Measurements from ENCODE around the gene SLFN11. TPM values are rescaled to one million over a fixed set of nuclear protein-coding genes. Genes with fewer than 3 reads are reported as not detected.
A peak's percentile ranks its signal among the peaks of the same experiment; 100 is the strongest.
"Not testable (repeated sequence)": the region's sequence is repeated elsewhere in the genome, so short reads cannot be mapped to it uniquely, and the experiment has no call there.

SLFN11 gene, protein sequence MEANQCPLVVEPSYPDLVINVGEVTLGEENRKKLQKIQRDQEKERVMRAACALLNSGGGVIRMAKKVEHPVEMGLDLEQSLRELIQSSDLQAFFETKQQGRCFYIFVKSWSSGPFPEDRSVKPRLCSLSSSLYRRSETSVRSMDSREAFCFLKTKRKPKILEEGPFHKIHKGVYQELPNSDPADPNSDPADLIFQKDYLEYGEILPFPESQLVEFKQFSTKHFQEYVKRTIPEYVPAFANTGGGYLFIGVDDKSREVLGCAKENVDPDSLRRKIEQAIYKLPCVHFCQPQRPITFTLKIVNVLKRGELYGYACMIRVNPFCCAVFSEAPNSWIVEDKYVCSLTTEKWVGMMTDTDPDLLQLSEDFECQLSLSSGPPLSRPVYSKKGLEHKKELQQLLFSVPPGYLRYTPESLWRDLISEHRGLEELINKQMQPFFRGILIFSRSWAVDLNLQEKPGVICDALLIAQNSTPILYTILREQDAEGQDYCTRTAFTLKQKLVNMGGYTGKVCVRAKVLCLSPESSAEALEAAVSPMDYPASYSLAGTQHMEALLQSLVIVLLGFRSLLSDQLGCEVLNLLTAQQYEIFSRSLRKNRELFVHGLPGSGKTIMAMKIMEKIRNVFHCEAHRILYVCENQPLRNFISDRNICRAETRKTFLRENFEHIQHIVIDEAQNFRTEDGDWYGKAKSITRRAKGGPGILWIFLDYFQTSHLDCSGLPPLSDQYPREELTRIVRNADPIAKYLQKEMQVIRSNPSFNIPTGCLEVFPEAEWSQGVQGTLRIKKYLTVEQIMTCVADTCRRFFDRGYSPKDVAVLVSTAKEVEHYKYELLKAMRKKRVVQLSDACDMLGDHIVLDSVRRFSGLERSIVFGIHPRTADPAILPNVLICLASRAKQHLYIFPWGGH
- total RNA-seq = 20.7 TPM

DNA sequence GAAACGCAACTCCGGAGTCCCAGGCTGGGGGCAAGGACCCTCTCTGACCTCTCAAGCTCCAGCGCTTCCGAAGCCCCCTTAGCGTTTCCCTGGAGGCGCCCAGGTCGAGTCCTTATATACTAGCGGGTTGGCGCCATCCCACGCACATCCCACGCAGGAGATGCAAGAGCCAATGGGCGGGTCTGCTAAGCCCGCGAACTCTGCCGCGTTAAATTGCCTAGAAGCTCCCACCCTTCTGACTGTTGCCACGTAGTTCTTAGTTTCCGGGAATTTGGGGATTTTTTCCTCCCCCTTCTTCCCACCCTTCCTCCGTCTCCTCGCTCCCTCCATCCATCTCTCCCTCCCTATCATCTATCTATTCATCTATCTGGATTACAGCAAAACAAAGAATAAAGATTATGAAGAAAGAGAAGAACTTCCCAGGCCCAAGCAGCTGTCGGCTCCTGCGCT, at the start of gene SLFN11:
TSS of gene SLFN11 (minus strand) at position 88 of the 450 bp plus-strand sequence. CDS start 9,814 bp downstream, outside the sequence.
- Histone ChIP-seq H3K4me1 (ENCODE audit: insufficient read depth, low read length) (peaks cover 57% of the 10 kb centered on the region), H3K27me3 (ENCODE audit: insufficient read depth, low read length) (no peaks in the 10 kb centered on the region), H3K9me3 (ENCODE audit: low read depth, low read length) (no peaks in the 10 kb centered on the region), H3K4me3 (ENCODE audit: low read length) (peak within 1 kb of the TSS; percentile 53)

DNA sequence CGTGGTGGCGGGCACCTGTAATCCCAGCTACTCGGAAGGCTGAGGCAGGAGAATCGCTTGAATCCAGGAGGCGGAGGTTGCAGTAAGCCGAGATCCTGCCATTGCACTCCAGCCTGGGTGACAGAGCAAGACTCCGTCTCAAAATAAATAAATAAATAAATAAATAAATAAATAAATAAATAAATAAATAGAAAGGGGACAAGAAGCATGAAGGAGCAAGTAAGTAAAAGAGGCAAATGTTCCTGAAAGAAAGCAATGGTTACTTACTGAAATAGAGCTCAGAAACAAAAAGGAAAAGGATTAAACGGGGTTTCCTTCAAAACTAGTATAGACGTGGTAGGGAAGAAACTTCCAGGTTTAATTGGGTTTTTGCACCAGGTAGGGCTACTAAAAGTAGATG, 47.6 kb upstream of the SLFN11 start:
- not testable (repeated sequence) for H3K27me3 ChIP-seq (ENCODE audit: insufficient read depth, low read length); H3K9me3 ChIP-seq (ENCODE audit: low read depth, low read length); H3K4me1 ChIP-seq (ENCODE audit: insufficient read depth, low read length); H3K4me3 ChIP-seq (ENCODE audit: low read length)

DNA sequence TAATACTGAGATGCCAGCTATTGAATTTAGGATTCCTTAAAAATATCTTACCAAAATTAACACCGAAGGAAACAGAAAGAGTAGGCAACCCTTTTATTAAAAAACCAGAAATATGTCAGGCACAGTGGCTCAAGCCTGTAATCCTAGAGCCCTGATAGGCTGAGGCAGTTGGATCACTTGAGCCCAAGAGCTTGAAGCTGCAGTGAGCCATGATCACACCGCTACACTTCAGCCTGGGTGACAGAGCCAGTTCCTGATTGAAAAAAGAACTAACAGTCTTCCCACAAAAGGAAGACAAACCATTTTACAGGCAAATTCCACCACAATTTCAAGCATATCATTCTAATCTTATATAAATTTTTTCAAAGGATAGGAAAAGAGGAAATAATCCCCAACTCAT, 43.2 kb upstream of the SLFN11 start:
- no peaks in the 10 kb centered on the region for H3K9me3 ChIP-seq (ENCODE audit: low read depth, low read length)
- H3K4me3 ChIP-seq (ENCODE audit: low read length) = no peak overlapping the region
- no peaks in the 10 kb centered on the region for H3K27me3 ChIP-seq (ENCODE audit: insufficient read depth, low read length)
- no peaks in the 10 kb centered on the region for H3K4me1 ChIP-seq (ENCODE audit: insufficient read depth, low read length)

GRCh38 chr17:35414707-35415106, 41.3 kb upstream of the SLFN11 start:
- H3K9me3 ChIP-seq (ENCODE audit: low read depth, low read length); H3K4me3 ChIP-seq (ENCODE audit: low read length); H3K27me3 ChIP-seq (ENCODE audit: insufficient read depth, low read length); H3K4me1 ChIP-seq (ENCODE audit: insufficient read depth, low read length): not testable (repeated sequence)

DNA sequence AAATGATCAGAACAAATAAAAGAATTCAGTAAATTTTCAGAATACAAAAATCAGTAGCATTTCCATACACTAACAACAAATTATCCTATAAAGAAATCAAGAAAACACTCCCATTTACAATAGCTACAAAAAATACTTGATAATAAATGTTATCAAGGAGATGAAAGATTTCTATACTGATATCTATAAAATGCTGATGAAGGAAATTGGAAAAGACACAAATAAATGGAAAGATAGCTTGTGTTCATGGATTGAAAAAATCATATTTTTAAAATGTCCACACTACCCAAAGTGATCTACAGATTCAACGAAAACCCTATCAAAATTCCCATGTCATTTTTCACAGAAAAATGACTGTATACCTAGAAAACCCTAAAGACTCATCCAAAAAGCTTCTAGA, 40.8 kb upstream of the SLFN11 start:
- H3K4me1 ChIP-seq (ENCODE audit: insufficient read depth, low read length) = no peaks in the 10 kb centered on the region
- H3K9me3 ChIP-seq (ENCODE audit: low read depth, low read length) = no peaks in the 10 kb centered on the region
- H3K4me3 ChIP-seq (ENCODE audit: low read length) = no peak overlapping the region
- no peaks in the 10 kb centered on the region for H3K27me3 ChIP-seq (ENCODE audit: insufficient read depth, low read length)

DNA sequence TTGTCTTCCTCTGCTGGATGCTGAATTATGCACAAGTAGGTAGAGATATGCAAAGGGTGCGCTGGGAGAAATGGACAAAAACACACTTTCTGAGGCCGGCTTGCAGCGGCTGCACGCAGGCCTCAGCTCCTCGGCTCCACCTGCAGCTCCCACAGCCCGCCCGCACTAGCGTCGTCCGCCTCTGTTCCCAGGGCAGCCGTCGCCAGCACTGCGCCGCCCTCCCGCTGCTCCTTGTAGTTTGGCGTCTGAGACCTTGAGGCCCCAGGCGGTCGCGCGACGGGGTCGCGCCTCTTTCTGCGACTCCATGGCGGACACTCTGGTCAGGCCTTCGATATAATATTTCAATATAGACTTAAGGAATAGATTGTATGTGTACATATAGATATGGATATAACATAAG, 34.1 kb upstream of the SLFN11 start:
- Histone ChIP-seq H3K27me3 (ENCODE audit: insufficient read depth, low read length) (no peaks in the 10 kb centered on the region), H3K4me3 (ENCODE audit: low read length) (no peak overlapping the region), H3K4me1 (ENCODE audit: insufficient read depth, low read length) (no peaks in the 10 kb centered on the region), H3K9me3 (ENCODE audit: low read depth, low read length) (no peaks in the 10 kb centered on the region)

DNA sequence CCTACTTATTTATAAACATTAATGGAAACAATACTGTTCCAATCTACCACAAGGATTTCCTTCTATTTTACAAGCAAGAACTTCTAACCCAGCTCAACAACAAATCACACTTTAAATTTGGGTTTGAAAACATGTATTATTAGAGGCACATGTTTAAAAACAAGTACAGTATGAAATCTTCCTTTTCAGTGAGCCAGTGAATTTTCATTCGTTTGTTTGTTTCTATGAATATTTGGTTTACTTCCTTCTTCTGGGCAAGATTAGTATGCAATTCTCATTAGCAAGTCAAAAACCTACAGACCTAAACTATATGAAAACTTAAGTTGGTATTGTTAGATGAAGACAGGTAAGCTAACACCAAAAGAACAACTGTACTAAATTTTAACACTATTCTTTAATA, 33.1 kb upstream of the SLFN11 start:
- Histone ChIP-seq H3K4me1 (ENCODE audit: insufficient read depth, low read length) (no peaks in the 10 kb centered on the region), H3K4me3 (ENCODE audit: low read length) (no peak overlapping the region), H3K9me3 (ENCODE audit: low read depth, low read length) (no peaks in the 10 kb centered on the region), H3K27me3 (ENCODE audit: insufficient read depth, low read length) (no peaks in the 10 kb centered on the region)

DNA sequence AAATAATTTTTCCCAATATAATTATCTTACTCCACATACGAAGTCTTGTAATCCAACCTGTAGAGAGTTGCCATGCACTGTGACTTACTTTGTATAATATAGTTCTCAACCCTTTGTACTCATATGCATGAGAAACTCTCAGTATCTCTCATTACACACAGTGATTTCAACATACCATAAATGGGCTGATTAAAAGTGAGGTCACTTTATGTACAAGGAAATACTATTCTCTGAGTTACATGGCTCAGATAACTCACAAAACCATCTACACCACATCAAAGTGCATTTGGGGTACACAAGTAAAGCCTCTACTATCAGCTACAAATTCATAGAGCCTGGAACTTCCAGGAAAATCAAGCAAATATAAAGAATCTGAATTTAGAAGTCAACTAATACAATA, 30.9 kb upstream of the SLFN11 start:
- Histone ChIP-seq H3K27me3 (ENCODE audit: insufficient read depth, low read length) (no peaks in the 10 kb centered on the region), H3K4me3 (ENCODE audit: low read length) (no peak overlapping the region), H3K9me3 (ENCODE audit: low read depth, low read length) (no peaks in the 10 kb centered on the region), H3K4me1 (ENCODE audit: insufficient read depth, low read length) (no peaks in the 10 kb centered on the region)

DNA sequence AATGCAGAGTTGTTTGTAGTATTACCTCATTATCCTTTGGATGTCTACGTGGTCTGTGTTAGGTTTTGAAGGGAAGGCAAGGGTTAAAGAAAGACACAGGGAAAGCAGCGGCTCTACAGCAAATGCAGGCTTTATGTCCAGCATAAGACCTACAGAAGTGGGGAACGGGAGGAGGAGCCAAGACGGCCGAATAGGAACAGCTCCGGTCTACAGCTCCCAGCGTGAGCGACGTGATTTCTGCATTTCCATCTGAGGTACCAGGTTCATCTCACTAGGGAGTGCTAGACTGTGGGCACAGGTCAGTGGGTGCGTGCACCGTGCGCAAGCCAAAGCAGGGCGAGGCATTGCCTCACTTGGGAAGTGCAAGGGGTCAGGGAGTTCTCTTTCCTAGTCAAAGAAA, 20.4 kb upstream of the SLFN11 start:
- H3K4me1 ChIP-seq (ENCODE audit: insufficient read depth, low read length) = peaks cover 27% of the 10 kb centered on the region
- H3K9me3 ChIP-seq (ENCODE audit: low read depth, low read length) = not testable (repeated sequence)

GRCh38 chr17:35390663-35391062, 17.2 kb upstream of the SLFN11 start:
- no peak overlapping the region for H3K4me3 ChIP-seq (ENCODE audit: low read length)
- no peaks in the 10 kb centered on the region for H3K9me3 ChIP-seq (ENCODE audit: low read depth, low read length)
- H3K27me3 ChIP-seq (ENCODE audit: insufficient read depth, low read length) = no peaks in the 10 kb centered on the region
- H3K4me1 ChIP-seq (ENCODE audit: insufficient read depth, low read length) = peaks cover 27% of the 10 kb centered on the region

More for the DNA sequence above, 20.4 kb upstream of the SLFN11 start:
- not testable (repeated sequence) for H3K4me3 ChIP-seq (ENCODE audit: low read length); H3K27me3 ChIP-seq (ENCODE audit: insufficient read depth, low read length)

DNA sequence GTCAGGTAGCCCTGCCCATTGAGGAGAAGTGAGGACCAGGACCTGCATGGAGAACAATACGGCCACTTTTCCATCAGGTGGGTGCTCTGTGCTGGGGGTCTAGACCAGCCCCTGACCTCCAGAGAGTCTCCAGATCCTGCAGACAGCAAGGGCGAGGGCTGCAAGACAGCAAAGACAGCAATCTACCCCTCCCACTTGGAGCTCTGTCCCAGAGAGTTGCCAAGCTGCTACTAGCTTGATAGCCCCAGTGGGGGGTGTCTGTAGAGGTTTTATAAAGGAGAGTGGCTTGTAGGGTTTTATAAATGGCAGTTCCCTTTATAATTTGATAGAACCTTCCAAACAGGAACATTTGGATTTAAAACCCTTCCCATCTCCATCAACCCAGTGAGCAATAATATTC, 16.7 kb upstream of the SLFN11 start:
- H3K4me1 ChIP-seq (ENCODE audit: insufficient read depth, low read length) = peaks cover 27% of the 10 kb centered on the region
- H3K9me3 ChIP-seq (ENCODE audit: low read depth, low read length) = no peaks in the 10 kb centered on the region
- no peaks in the 10 kb centered on the region for H3K27me3 ChIP-seq (ENCODE audit: insufficient read depth, low read length)
- no peak overlapping the region for H3K4me3 ChIP-seq (ENCODE audit: low read length)

DNA sequence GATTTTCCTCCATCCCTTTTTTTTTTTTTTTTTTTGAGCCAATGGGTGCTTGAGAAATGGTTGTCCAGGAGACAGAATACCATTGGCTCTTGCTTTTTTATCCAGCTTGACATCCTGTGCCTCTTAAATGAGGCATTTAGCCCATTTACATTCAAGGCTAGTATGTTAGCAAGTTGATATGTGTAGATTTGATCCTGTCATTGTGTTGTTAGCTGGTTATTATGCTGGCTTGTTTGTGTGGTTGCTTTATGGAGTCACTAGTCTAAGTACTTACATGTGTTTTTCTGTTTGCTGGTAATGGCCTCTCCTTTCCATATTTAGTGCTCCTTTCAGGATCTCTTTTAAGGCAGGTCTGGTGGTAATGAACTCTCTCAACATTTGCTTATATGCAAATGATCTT, 14.1 kb upstream of the SLFN11 start:
- Histone ChIP-seq H3K9me3 (ENCODE audit: low read depth, low read length) (no peaks in the 10 kb centered on the region), H3K27me3 (ENCODE audit: insufficient read depth, low read length) (no peaks in the 10 kb centered on the region), H3K4me1 (ENCODE audit: insufficient read depth, low read length) (peaks cover 18% of the 10 kb centered on the region), H3K4me3 (ENCODE audit: low read length) (no peak overlapping the region)

DNA sequence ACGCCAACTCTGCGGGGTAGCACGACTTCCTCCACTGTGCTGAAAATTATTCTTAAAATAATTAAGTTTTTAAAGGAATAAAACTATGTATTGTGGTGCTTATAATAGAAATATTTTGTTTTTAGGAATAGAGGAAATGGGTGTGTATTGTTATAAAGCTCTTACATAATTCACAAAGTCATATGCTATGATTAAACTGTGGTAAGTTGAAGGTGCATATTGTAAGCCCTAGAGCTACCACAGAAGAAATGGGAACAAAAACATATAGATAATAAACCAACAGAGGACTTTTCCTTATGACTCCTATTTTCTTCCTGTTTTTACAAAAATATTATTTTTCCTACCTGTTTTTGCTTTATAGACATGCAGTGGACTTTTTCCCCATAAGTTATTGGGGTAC, 4.3 kb upstream of the SLFN11 start:
- no peak overlapping the region for H3K4me3 ChIP-seq (ENCODE audit: low read length)
- H3K9me3 ChIP-seq (ENCODE audit: low read depth, low read length) = no peaks in the 10 kb centered on the region
- H3K4me1 ChIP-seq (ENCODE audit: insufficient read depth, low read length) = peaks cover 44% of the 10 kb centered on the region
- H3K27me3 ChIP-seq (ENCODE audit: insufficient read depth, low read length) = no peaks in the 10 kb centered on the region

- Histone ChIP-seq H3K4me3 (ENCODE audit: low read length) (no peak overlapping the region), H3K9me3 (ENCODE audit: low read depth, low read length) (no peaks in the 10 kb centered on the region), H3K27me3 (ENCODE audit: insufficient read depth, low read length) (no peaks in the 10 kb centered on the region), H3K4me1 (ENCODE audit: insufficient read depth, low read length) (peaks cover 46% of the 10 kb centered on the region)
Measured at GRCh38 chr17:35377068-35377467, 3.6 kb upstream of the SLFN11 start.

DNA sequence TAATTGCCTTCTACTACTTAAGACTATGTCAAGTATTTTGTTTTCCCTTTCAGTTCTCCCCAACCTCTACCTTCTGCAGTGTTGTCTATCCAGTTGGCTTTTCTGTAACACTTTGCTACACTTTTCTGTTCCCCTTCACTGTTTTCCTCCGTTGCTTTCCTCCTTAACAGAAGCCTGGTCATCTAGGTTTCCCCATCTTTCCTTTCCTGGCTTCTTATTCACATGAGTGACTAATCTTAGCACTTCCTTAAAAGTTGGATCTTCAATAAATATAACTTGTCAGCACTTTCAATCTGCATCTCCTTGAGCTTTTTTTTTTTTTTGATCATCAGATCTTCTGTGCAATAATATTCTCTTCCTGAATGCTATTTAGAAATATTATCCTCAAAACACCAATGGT, 2.8 kb upstream of the SLFN11 start:
- Histone ChIP-seq H3K4me3 (ENCODE audit: low read length) (no peak overlapping the region), H3K9me3 (ENCODE audit: low read depth, low read length) (no peaks in the 10 kb centered on the region), H3K27me3 (ENCODE audit: insufficient read depth, low read length) (no peaks in the 10 kb centered on the region), H3K4me1 (ENCODE audit: insufficient read depth, low read length) (peaks cover 46% of the 10 kb centered on the region)
